HepG2 (cell line): ENCODE results near the gene RHBDL1. TPM values are rescaled to one million over a fixed set of nuclear protein-coding genes. Genes with fewer than 3 reads are reported as not detected.
A peak's percentile ranks its signal among the peaks of the same experiment; 100 is the strongest.

ENCODE experiments used
- ATAC-seq: fragments of 200-7000 bp; cut with Tn5 transposase; 3 replicates; pipeline ENCODE4 v1.9.1; 2020; ENCODE audit warnings: mild to moderate bottlenecking, moderate library complexity
- BruUV-seq: library from RNA; stranded (reverse); fragments of 400-500 nt; replicated peaks from 2 replicates; lab custom pipeline; 2021; lab: Mats Ljungman, UMichigan
- CTCF ChIA-PET: fragments of 300-600 bp; formaldehyde crosslinking; extraction: SDS; loops from one replicate; lab custom pipeline; 2021; ENCODE audit warnings: low total read pairs, inconsistent platforms, low intra/inter-chr PET ratio; lab: Yijun Ruan, JAX
- POLR2A ChIA-PET: fragments of 350-600 bp; sonication (Branson Sonifier 250); formaldehyde crosslinking; loops from one replicate; lab custom pipeline; 2020; ENCODE audit warnings: antibody characterized with exemption, inconsistent platforms; lab: Yijun Ruan, JAX
- DNase-seq: peaks from one replicate; pipeline ENCODE4 v3.0.0-alpha.2; 2015; ENCODE audit warnings: low spot score
- FAIRE-seq: peaks from 3 replicates; lab custom pipeline; 2011; peaks lifted over from hg19 to GRCh38; lab: Jason Lieb, UNC
- H2AFZ ChIP-seq: one replicate; pipeline ENCODE4 v1.6.1; 2011; ENCODE audit warnings: low read length, inconsistent platforms
- H3K27ac ChIP-seq: fragments of 300-600 bp; 3 replicates; pipeline ENCODE4 v1.8.0; 2011; ENCODE audit warnings: mixed run types, mild to moderate bottlenecking, mixed read lengths, low read length, inconsistent platforms; ENCODE audit not compliant: insufficient read depth; ENCODE audit errors: extremely low read length
- H3K27me3 ChIP-seq, 2 experiments: fragments of 200-600 bp in 1 of 2; 2 replicates in 1 of 2; 3 replicates in 1 of 2; pipeline versions ENCODE4 v1.6.0 to v1.8.0; 2011; ENCODE audit warnings: low read length in 2 of 2, mild to moderate bottlenecking in 2 of 2, moderate library complexity in 2 of 2, inconsistent platforms in 1 of 2; ENCODE audit not compliant: insufficient read depth in 2 of 2, control insufficient read depth in 1 of 2
- H3K36me3 ChIP-seq, 2 experiments: fragments of 200-600 bp in 1 of 2; replicated peaks in 1 of 2; 2 replicates in 1 of 2; 3 replicates in 1 of 2; pipeline versions ENCODE4 v1.5.1 to v1.8.0; 2011; ENCODE audit warnings: low read length in 2 of 2, inconsistent platforms in 1 of 2; ENCODE audit not compliant: insufficient read depth in 2 of 2, control insufficient read depth in 1 of 2
- H3K4me1 ChIP-seq: 2 replicates; pipeline ENCODE4 v1.5.1; 2012; ENCODE audit warnings: low read length, inconsistent platforms; ENCODE audit not compliant: insufficient read depth
- H3K4me2 ChIP-seq: 2 replicates; pipeline ENCODE4 v1.6.0; 2011; ENCODE audit warnings: low read depth, low read length, inconsistent platforms
- H3K4me3 ChIP-seq, 3 experiments: fragments of 200-600 bp in 1 of 3; sonication (generic), shearing (Covaris generic) in 1 of 3; replicated peaks in 1 of 3; 2 replicates each; pipeline ENCODE4 v1.5.1; 2011 to 2016; ENCODE audit warnings: low read length in 3 of 3, inconsistent platforms in 2 of 3, low read depth in 2 of 3, mild to moderate bottlenecking in 2 of 3, control low read depth in 1 of 3, mixed read lengths in 1 of 3; ENCODE audit not compliant: insufficient read depth in 1 of 3
- H3K79me2 ChIP-seq: one replicate; pipeline ENCODE4 v1.6.1; 2011; ENCODE audit warnings: low read length, inconsistent platforms; ENCODE audit not compliant: insufficient read depth
- H3K9ac ChIP-seq: 2 replicates; pipeline ENCODE4 v1.6.0; 2011; ENCODE audit warnings: mild to moderate bottlenecking, low read depth, low read length, inconsistent platforms; ENCODE audit not compliant: insufficient read depth
- H3K9me3 ChIP-seq: 2 replicates; pipeline ENCODE4 v1.5.1; 2012; ENCODE audit warnings: mild to moderate bottlenecking, low read length
- H4K20me1 ChIP-seq: 2 replicates; pipeline ENCODE4 v1.6.0; 2011; ENCODE audit warnings: inconsistent platforms, mild to moderate bottlenecking, low read length, moderate library complexity; ENCODE audit not compliant: insufficient read depth
- AGO2 ChIP-seq: fragments of 200-400 bp; formaldehyde crosslinking; optimal IDR thresholded peaks from 2 replicates; pipeline ENCODE3; 2017; ENCODE audit warnings: mild to moderate bottlenecking, low read depth, low read length, moderate library complexity
- CENPT ChIP-seq: sonication (generic); formaldehyde crosslinking; IDR thresholded peaks from 2 replicates; pipeline ENCODE4 v1.8.0; 2022; ENCODE audit warnings: low read depth, mild to moderate bottlenecking, moderate library complexity, missing genetic modification reagents
- CREM ChIP-seq, 2 experiments: sonication (generic) in 1 of 2; formaldehyde crosslinking in 1 of 2; IDR thresholded peaks; 2 replicates each; pipeline versions ENCODE4 v1.4.0 to v1.6.1; 2016 to 2020; ENCODE audit warnings: antibody characterized with exemption in 1 of 2, mild to moderate bottlenecking in 1 of 2, missing genetic modification reagents in 1 of 2
- ETS1 ChIP-seq: sonication (generic); formaldehyde crosslinking; IDR thresholded peaks from 2 replicates; pipeline ENCODE4 v1.4.0; 2020; ENCODE audit warnings: missing genetic modification reagents
- FOSL1 ChIP-seq: sonication (generic); formaldehyde crosslinking; IDR thresholded peaks from 2 replicates; pipeline ENCODE4 v1.9.0; 2021; ENCODE audit warnings: missing genetic modification reagents, borderline replicate concordance
- FOXO1 ChIP-seq: sonication (generic); formaldehyde crosslinking; IDR thresholded peaks from 2 replicates; pipeline ENCODE4 v1.4.0; 2020; ENCODE audit warnings: missing genetic modification reagents
- HNRNPL ChIP-seq: fragments of 200-400 bp; formaldehyde crosslinking; IDR thresholded peaks from 2 replicates; pipeline ENCODE4 v1.6.1; 2017; ENCODE audit warnings: mild to moderate bottlenecking, low read depth, low read length
- MATR3 ChIP-seq: sonication (generic); formaldehyde crosslinking; IDR thresholded peaks from 2 replicates; pipeline ENCODE4 v1.4.0; 2020; ENCODE audit warnings: missing genetic modification reagents
- MTA1 ChIP-seq: sonication (generic); formaldehyde crosslinking; IDR thresholded peaks from 2 replicates; pipeline ENCODE4 v1.4.0; 2020; ENCODE audit warnings: missing genetic modification reagents, mild to moderate bottlenecking, borderline replicate concordance
- REL ChIP-seq: sonication (generic); formaldehyde crosslinking; conservative IDR thresholded peaks from 2 replicates; pipeline ENCODE4 v1.8.0; 2022; ENCODE audit warnings: mild to moderate bottlenecking, missing genetic modification reagents, moderate library complexity
- TCF7L2 ChIP-seq: IDR thresholded peaks from 2 replicates; pipeline ENCODE4 v1.6.1; 2011; ENCODE audit warnings: mild to moderate bottlenecking, low read depth, low read length, moderate library complexity
- TFE3 ChIP-seq: IDR thresholded peaks from 2 replicates; pipeline ENCODE4 v1.6.1; 2016
- ZHX1 ChIP-seq: sonication (generic); formaldehyde crosslinking; IDR thresholded peaks from 2 replicates; pipeline ENCODE4 v1.8.1; 2022; ENCODE audit warnings: low read depth, mild to moderate bottlenecking, missing genetic modification reagents
- ZNF136 ChIP-seq: sonication (generic); formaldehyde crosslinking; IDR thresholded peaks from 2 replicates; pipeline ENCODE4 v1.8.1; 2022; ENCODE audit warnings: low read depth, mild to moderate bottlenecking, moderate library complexity, missing genetic modification reagents
- ZNF251 ChIP-seq: sonication (generic); formaldehyde crosslinking; IDR thresholded peaks from 2 replicates; pipeline ENCODE4 v1.9.0; 2021; ENCODE audit warnings: mild to moderate bottlenecking, missing genetic modification reagents
- ZNF510 ChIP-seq: sonication (generic); formaldehyde crosslinking; IDR thresholded peaks from 2 replicates; pipeline ENCODE4 v1.4.0; 2020; ENCODE audit warnings: low read depth, mild to moderate bottlenecking, missing genetic modification reagents
- ZNF724P ChIP-seq: sonication (generic); formaldehyde crosslinking; IDR thresholded peaks from 2 replicates; pipeline ENCODE4 v1.8.0; 2022; ENCODE audit warnings: missing genetic modification reagents, borderline replicate concordance
- WGBS: methylation state at CpG from one replicate; pipeline ENCODE4 v1.1.6; 2017; ENCODE audit warnings: low lambda C conversion rate; 5-methylcytosine and 5-hydroxymethylcytosine counted together
- in situ Hi-C: cut with HindIII; loops from 2 replicates; pipeline ENCODE4 v1.10.0; 2017; ENCODE audit warnings: low pct_unique_long_range_greater_than_20kb; ENCODE audit not compliant: extremely low pct_ligation_motif_present
- intact Hi-C: fragments of 100-400 bp; cut with micrococcal nuclease; formaldehyde crosslinking; loops from one replicate; pipeline ENCODE4 v1.10.0; 2022; ENCODE audit not compliant: unreplicated experiment
- polyA plus RNA-seq, 8 experiments: library from polyadenylated mRNA; depleted of rRNA in 3 of 8; stranded (reverse) in 7 of 8; unstranded in 1 of 8; fragments of >200 nt; fragmentation: Illumina TruSeq in 4 of 8; extraction: Trizol in 4 of 8; gene quantifications; 2 replicates each; pipeline versions ENCODE4 v1.2.1 to v1.2.3, GENCODE V29; 2011 to 2016; ENCODE audit warnings: low read depth in 4 of 8, missing spikeins in 1 of 8, mixed read lengths in 1 of 8; ENCODE audit not compliant: insufficient read depth in 1 of 8
- total RNA-seq, 5 experiments: library from RNA; depleted of rRNA; stranded (reverse); fragments of >200 nt; fragmentation: Illumina TruSeq; extraction: Trizol; gene quantifications; 2 replicates each; pipeline ENCODE4 v1.2.3, GENCODE V29; 2016; ENCODE audit warnings: low read depth in 1 of 5

Gene RHBDL1
- total and polyA plus RNA-seq, 2 of the 13 experiments (the other 11 are each of a cell fraction or from before 2014, with no cell fraction given): 1.8 to 3.8 TPM

- no peak for DNase-seq
- Histone ChIP-seq H3K79me2 (peaks cover 17% of the 10 kb centered on the region), H3K27me3 (no peaks in the 10 kb centered on the region), H2AFZ (peak overlapping the region; percentile 83), H3K4me1 (peaks cover 18% of the 10 kb centered on the region), H4K20me1 (no peaks in the 10 kb centered on the region), H3K27ac (peak overlapping the region; percentile 58), H3K4me3 (peak overlapping the region in 1 of 3 experiments; percentile 87; a peak in 1 of 6 replicates), H3K9me3 (no peaks in the 10 kb centered on the region), H3K4me2 (peak overlapping the region; percentile 92), H3K36me3 (peaks cover 10 to 27% of the 10 kb centered on the region in 2 experiments; a peak in 4 of 5 replicates), H3K9ac (peak overlapping the region; percentile 59)
- in situ Hi-C loops (no loop called here), intact Hi-C loops (no loop called here)
- CTCF ChIA-PET: interaction anchor here (1.0 to 1.4 kb wide), 3 partner anchors 8 to 19 kb away, joined by 3 to 4 read pairs (median 4); partner anchors contain the start of gene STUB1
- no peak for FAIRE-seq
- 93% methylated on average over 13 of the region's 22 CpGs for WGBS
- no TSS peak for BruUV-seq
- POLR2A ChIA-PET: interaction anchor here (0.7 to 2.0 kb wide), 9 partner anchors 9 to 31 kb away, joined by 3 to 8 read pairs (median 5); partner anchors contain the start of genes METTL26, RHBDL1, STUB1 and WDR24
- ATAC-seq: no peak
- TF ChIP-seq REL (0 out of 2 replicates have a peak, but pooled peaks have one; percentile 1), ZNF251 (CRISPR knock-in tag) (no peak), AGO2 (peak; percentile 1), ZHX1 (0 out of 2 replicates have a peak, but pooled peaks have one; percentile 11), TCF7L2 (no peak), HNRNPL (peak; percentile 51; the same call in 1 of the 2 replicates), MATR3 (CRISPR knock-in tag) (no peak), FOSL1 (CRISPR knock-in tag) (no peak), ZNF510 (no peak), CENPT (no peak), CREM (IDR thresholded peaks at IDR 0.05) (no peak), CREM (CRISPR knock-in tag; IDR thresholded peaks at IDR 0.05) (no peak), ETS1 (0 out of 2 replicates have a peak, but pooled peaks have one; percentile 8), MTA1 (CRISPR knock-in tag) (no peak; the same call in 1 of the 2 replicates), ZNF724P (CRISPR knock-in tag) (peak; percentile 18), FOXO1 (no peak), TFE3 (CRISPR knock-in tag) (no peak), ZNF136 (no peak)
Measured at GRCh38 chr16:667113-667779, 8.2 kb upstream of the RHBDL1 start.
